A673 (cell line): Measurements from ENCODE around the gene PARP15. TPM values are rescaled to one million over a fixed set of nuclear protein-coding genes. Genes with fewer than 3 reads are reported as not detected.

Source experiments
- BruUV-seq: library from RNA; stranded (reverse); fragments of 400-500 nt; replicated peaks from 2 replicates; lab custom pipeline; 2021; lab: Mats Ljungman, UMichigan
- CTCF ChIA-PET: fragments of 300-600 bp; sonication (Branson Sonifier 250); formaldehyde crosslinking; loops from one replicate; lab custom pipeline; 2022; ENCODE audit warnings: antibody characterized with exemption; lab: Charles Lee
- POLR2A ChIA-PET: fragments of 300-600 bp; sonication (Branson Sonifier 250); formaldehyde crosslinking; loops from one replicate; lab custom pipeline; 2022; ENCODE audit warnings: antibody characterized with exemption; ENCODE audit not compliant: low non-redundant PET; lab: Charles Lee
- DNase-seq: peaks from one replicate; pipeline ENCODE4 v3.0.0-alpha.2; 2015; ENCODE audit warnings: low spot score
- H3K27ac ChIP-seq: fragments of 200-600 bp; sonication (generic); 2 replicates; pipeline ENCODE4 v1.5.1; 2016; ENCODE audit warnings: mixed run types, low read depth, mild to moderate bottlenecking, mixed read lengths, antibody characterized with exemption, low read length; ENCODE audit not compliant: poor library complexity, severe bottlenecking
- H3K27me3 ChIP-seq: fragments of 200-600 bp; sonication (generic); replicated peaks from 2 replicates; pipeline ENCODE4 v1.6.1; 2017; ENCODE audit warnings: mixed run types, low read depth, mild to moderate bottlenecking, mixed read lengths, antibody characterized with exemption, low read length; ENCODE audit not compliant: insufficient read depth, poor library complexity
- H3K36me3 ChIP-seq: fragments of 200-600 bp; sonication (generic); 2 replicates; pipeline ENCODE4 v1.6.1; 2016; ENCODE audit warnings: mixed run types, mild to moderate bottlenecking, mixed read lengths, antibody characterized with exemption, low read length; ENCODE audit not compliant: insufficient read depth, poor library complexity, severe bottlenecking
- H3K4me1 ChIP-seq: fragments of 200-600 bp; sonication (generic); 2 replicates; pipeline ENCODE4 v1.6.1; 2017; ENCODE audit warnings: mixed run types, mild to moderate bottlenecking, mixed read lengths, antibody characterized with exemption, low read length; ENCODE audit not compliant: insufficient read depth, poor library complexity, severe bottlenecking
- H3K4me3 ChIP-seq: fragments of 200-600 bp; sonication (generic); 2 replicates; pipeline ENCODE4 v1.5.1; 2016; ENCODE audit warnings: low read depth, mixed run types, mild to moderate bottlenecking, mixed read lengths, low read length; ENCODE audit not compliant: poor library complexity, severe bottlenecking
- H3K9me3 ChIP-seq: fragments of 200-600 bp; sonication (generic); 2 replicates; pipeline ENCODE4 v1.6.1; 2016; ENCODE audit warnings: mixed run types, low read depth, mild to moderate bottlenecking, mixed read lengths, antibody characterized with exemption, low read length; ENCODE audit not compliant: poor library complexity, severe bottlenecking
- EZH2 ChIP-seq: fragments of 200-600 bp; sonication (generic); IDR thresholded peaks from 2 replicates; pipeline ENCODE4 v1.6.1; 2017; ENCODE audit warnings: borderline replicate concordance, low read depth, mild to moderate bottlenecking, mixed read lengths, antibody characterized with exemption, low read length; ENCODE audit not compliant: poor library complexity, severe bottlenecking
- intact Hi-C: fragments of 100-400 bp; cut with micrococcal nuclease; formaldehyde crosslinking; loops from one replicate; pipeline ENCODE4 v1.10.0; 2022; ENCODE audit not compliant: unreplicated experiment
- total RNA-seq: library from RNA; stranded (reverse); gene quantifications from 2 replicates; pipeline ENCODE4 v1.2.3, GENCODE V29; 2021
- TF ChIP-seq, protein P1 (sequence below): fragments of 300-800, 200-600 bp; sonication (generic); conservative IDR thresholded peaks from 2 replicates; pipeline ENCODE4 v1.5.1; 2017; ENCODE audit warnings: low read depth, mild to moderate bottlenecking, antibody characterized with exemption, low read length, moderate library complexity, mixed read lengths

Gene PARP15
- total RNA-seq, 1 experiment from 2014 or later = not detected

DNA sequence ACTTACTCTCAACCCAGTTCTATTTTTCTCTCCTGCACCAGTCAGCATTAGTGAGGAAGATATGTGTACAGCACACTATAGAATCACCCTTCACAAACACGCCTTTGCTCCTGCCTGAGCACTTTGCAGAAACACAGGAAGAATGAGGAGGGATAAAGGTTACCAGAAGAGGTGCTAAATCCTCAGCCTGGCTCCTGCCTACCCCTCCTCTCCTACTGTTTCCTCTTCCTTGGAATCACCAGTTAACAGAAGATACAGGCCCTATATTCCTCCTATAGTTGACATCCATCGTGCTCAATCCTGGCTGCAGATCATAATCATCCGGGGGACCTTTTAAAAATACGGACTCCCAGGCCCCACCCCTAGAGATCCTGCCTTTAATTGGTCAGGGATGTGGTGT is 28.9 kb downstream of the PARP15 start:
- POLR2A ChIA-PET = no interaction called here
- Histone ChIP-seq H3K4me3 (no peak overlapping the region), H3K9me3 (no peaks in the 10 kb centered on the region), H3K27me3 (peaks cover 3% of the 10 kb centered on the region), H3K27ac (no peak overlapping the region), H3K4me1 (no peaks in the 10 kb centered on the region), H3K36me3 (no peaks in the 10 kb centered on the region)
- BruUV-seq = no TSS peak
- no peak for DNase-seq
- TF ChIP-seq, protein P1, sequence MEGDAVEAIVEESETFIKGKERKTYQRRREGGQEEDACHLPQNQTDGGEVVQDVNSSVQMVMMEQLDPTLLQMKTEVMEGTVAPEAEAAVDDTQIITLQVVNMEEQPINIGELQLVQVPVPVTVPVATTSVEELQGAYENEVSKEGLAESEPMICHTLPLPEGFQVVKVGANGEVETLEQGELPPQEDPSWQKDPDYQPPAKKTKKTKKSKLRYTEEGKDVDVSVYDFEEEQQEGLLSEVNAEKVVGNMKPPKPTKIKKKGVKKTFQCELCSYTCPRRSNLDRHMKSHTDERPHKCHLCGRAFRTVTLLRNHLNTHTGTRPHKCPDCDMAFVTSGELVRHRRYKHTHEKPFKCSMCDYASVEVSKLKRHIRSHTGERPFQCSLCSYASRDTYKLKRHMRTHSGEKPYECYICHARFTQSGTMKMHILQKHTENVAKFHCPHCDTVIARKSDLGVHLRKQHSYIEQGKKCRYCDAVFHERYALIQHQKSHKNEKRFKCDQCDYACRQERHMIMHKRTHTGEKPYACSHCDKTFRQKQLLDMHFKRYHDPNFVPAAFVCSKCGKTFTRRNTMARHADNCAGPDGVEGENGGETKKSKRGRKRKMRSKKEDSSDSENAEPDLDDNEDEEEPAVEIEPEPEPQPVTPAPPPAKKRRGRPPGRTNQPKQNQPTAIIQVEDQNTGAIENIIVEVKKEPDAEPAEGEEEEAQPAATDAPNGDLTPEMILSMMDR = no peak
- no peak for TF ChIP-seq EZH2
- CTCF ChIA-PET = no interaction called here
- intact Hi-C loops = no loop called here

DNA sequence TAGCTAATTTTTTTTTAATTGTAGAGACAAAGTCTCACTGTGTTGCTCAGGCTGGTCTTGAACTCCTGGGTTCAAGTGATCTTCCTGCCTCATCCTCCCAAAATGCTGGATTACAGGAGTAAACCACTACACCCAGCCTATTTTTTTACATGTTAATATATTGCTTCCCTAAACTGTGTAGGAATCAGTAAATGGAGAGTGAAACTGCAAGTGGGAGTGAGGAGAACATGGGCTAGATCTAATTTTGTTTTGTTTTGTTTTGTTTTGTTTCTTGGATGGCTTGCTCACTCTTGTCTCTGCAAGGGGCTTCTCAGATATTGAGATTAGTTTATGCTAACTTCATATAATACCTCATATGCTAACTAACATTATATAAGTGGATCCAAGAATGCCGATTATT is 31.5 kb downstream of the PARP15 start:
- intact Hi-C loops = no loop called here
- CTCF ChIA-PET = no interaction called here
- DNase-seq = no peak
- POLR2A ChIA-PET = no interaction called here
- Histone ChIP-seq H3K27me3 (no peaks in the 10 kb centered on the region), H3K4me1 (no peaks in the 10 kb centered on the region), H3K4me3 (no peak overlapping the region), H3K9me3 (no peaks in the 10 kb centered on the region), H3K36me3 (no peaks in the 10 kb centered on the region), H3K27ac (no peak overlapping the region)
- TF ChIP-seq, protein P1 = no peak
- TF ChIP-seq EZH2 = no peak
- no TSS peak for BruUV-seq

DNA sequence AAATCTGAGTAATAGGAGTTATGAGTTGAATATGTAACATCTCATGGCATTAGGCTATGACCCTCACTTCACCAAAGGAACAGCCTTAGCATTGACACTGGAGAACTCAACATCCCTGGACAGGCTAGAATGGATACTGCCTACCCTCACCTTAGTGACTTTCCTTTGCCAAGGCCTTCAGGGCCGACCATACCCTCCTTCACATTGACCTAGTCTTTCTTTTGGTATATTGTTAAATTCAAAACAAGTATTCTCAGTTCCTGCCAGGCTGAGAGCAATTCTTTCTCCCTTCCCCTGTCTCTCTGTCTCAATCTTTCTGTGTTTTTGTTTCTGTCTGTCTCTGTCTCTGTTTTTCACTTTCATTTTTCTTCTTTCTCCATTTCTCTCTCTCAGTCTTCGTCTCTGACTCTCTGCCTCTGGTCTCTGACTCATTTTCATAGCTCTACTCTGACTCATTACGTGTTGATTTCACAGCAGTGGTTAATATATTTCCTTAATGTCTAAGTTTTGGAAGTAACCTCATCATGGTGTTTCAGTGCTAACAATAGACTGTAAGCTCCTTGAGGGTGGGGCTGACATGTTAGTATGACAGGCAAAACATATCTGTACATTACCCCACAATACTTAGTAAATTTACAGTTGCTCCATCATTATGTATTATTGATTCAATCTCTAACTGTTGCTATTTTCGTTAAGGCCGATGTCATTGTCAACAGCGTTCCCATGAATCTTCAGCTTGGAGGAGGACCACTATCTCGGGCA is 32.5 kb downstream of the PARP15 start:
- intact Hi-C loops = no loop called here
- ChIA-PET POLR2A (no interaction called here), CTCF (no interaction called here)
- no peaks in the 10 kb centered on the region for H3K27me3 ChIP-seq
- TF ChIP-seq, protein P1 = no peak
- no peak for TF ChIP-seq EZH2
- no peak overlapping the region for H3K4me3 ChIP-seq
- H3K27ac ChIP-seq = no peak overlapping the region
- no peaks in the 10 kb centered on the region for H3K4me1 ChIP-seq
- H3K9me3 ChIP-seq = no peaks in the 10 kb centered on the region
- BruUV-seq = no TSS peak
- no peaks in the 10 kb centered on the region for H3K36me3 ChIP-seq
- DNase-seq = peak; percentile 27
